Panc1 (cell line): ENCODE measurements around the gene MAGI3.

Experiments
- TF ChIP-seq, protein P1 (sequence below): fragments of 450-650 bp; IDR thresholded peaks from 2 replicates; pipeline ENCODE4 v1.5.1; 2017; ENCODE audit warnings: mild to moderate bottlenecking
- TF ChIP-seq, protein P2 (sequence below), 2 experiments: IDR thresholded peaks; 2 replicates each; pipeline ENCODE4 v1.6.1; 2011 to 2012; ENCODE audit warnings: low read depth in 2 of 2, control low read depth in 1 of 2, low read length in 1 of 2, mild to moderate bottlenecking in 1 of 2, moderate library complexity in 1 of 2; ENCODE audit not compliant: insufficient read depth in 1 of 2

DNA sequence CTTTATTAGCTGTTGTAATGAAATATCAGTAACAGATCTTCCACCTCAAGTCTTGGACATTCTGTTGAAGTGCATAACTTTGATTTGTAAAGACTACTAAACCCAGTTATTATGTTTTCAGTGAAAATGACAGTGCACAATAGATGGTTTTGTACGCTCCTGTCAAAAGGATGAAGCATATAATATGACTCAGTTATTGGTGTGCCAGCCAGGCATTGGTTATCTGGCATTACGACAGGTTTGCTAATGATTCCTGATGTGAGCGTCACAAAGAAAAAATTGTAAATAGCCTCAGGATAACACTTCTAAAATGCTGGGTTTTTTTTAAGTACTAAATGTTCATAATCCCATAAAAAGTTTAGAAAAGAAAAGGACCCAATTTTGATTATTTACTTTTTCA lies 147.9 kb downstream of the MAGI3 start:
- TF ChIP-seq, protein P1, sequence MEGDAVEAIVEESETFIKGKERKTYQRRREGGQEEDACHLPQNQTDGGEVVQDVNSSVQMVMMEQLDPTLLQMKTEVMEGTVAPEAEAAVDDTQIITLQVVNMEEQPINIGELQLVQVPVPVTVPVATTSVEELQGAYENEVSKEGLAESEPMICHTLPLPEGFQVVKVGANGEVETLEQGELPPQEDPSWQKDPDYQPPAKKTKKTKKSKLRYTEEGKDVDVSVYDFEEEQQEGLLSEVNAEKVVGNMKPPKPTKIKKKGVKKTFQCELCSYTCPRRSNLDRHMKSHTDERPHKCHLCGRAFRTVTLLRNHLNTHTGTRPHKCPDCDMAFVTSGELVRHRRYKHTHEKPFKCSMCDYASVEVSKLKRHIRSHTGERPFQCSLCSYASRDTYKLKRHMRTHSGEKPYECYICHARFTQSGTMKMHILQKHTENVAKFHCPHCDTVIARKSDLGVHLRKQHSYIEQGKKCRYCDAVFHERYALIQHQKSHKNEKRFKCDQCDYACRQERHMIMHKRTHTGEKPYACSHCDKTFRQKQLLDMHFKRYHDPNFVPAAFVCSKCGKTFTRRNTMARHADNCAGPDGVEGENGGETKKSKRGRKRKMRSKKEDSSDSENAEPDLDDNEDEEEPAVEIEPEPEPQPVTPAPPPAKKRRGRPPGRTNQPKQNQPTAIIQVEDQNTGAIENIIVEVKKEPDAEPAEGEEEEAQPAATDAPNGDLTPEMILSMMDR: no peak
- TF ChIP-seq, protein P2, sequence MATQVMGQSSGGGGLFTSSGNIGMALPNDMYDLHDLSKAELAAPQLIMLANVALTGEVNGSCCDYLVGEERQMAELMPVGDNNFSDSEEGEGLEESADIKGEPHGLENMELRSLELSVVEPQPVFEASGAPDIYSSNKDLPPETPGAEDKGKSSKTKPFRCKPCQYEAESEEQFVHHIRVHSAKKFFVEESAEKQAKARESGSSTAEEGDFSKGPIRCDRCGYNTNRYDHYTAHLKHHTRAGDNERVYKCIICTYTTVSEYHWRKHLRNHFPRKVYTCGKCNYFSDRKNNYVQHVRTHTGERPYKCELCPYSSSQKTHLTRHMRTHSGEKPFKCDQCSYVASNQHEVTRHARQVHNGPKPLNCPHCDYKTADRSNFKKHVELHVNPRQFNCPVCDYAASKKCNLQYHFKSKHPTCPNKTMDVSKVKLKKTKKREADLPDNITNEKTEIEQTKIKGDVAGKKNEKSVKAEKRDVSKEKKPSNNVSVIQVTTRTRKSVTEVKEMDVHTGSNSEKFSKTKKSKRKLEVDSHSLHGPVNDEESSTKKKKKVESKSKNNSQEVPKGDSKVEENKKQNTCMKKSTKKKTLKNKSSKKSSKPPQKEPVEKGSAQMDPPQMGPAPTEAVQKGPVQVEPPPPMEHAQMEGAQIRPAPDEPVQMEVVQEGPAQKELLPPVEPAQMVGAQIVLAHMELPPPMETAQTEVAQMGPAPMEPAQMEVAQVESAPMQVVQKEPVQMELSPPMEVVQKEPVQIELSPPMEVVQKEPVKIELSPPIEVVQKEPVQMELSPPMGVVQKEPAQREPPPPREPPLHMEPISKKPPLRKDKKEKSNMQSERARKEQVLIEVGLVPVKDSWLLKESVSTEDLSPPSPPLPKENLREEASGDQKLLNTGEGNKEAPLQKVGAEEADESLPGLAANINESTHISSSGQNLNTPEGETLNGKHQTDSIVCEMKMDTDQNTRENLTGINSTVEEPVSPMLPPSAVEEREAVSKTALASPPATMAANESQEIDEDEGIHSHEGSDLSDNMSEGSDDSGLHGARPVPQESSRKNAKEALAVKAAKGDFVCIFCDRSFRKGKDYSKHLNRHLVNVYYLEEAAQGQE (IDR thresholded peaks at IDR 0.05; ENCODE audit: insufficient read depth in 1 of 2, low read depth in 2 of 2, low read length in 1 of 2): no peak
